Peyer's patch (tissue), 4 donors: ENCODE results near the gene THRB.

Experiments
- CTCF ChIP-seq, 6 experiments: fragments of 450-650 bp in 4 of 6; fragments of 200-600 bp in 2 of 6; sonication (generic) in 1 of 6; IDR thresholded peaks; one replicate each; pipeline ENCODE4 v1.5.1; 2017 to 2019; ENCODE audit warnings: antibody characterized with exemption in 6 of 6, mild to moderate bottlenecking in 3 of 6, moderate library complexity in 1 of 6
- POLR2A ChIP-seq, 2 donors: fragments of 450-650 bp; IDR thresholded peaks; one replicate each; pipeline ENCODE4 v1.5.1; 2017; ENCODE audit warnings: antibody characterized with exemption in 2 of 2, mild to moderate bottlenecking in 2 of 2, moderate library complexity in 2 of 2

DNA sequence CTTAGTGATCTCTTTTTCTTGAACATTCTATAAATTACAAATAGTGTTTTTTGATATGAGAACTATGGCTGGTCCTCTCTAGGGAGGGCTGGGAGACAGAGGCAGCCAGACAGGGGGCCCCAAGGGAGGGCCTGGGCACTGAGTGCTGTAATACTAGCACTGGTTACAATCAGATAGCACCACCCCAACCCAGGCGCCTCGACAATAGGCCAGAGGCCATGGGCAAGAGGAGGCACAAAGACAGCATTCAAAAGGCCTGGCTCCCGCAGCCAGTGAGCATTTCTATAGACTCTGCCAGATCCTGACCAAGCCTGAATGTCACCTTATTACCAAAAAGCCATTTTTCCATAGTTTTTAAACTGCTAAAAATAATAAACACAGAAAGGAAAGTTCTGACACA lies 158.5 kb downstream of the THRB start:
- TF ChIP-seq CTCF (IDR thresholded peaks at IDR 0.05) (no peak), POLR2A (IDR thresholded peaks at IDR 0.05) (no peak)
